HG02610 (cell line): ENCODE results near the gene UBP1.
"Not testable (repeated sequence)": the region's sequence is repeated elsewhere in the genome, so short reads cannot be mapped to it uniquely, and the experiment has no call there.

ENCODE experiments used
- ATAC-seq: cut with Tn5 transposase; IDR thresholded peaks from one replicate; pipeline ENCODE4 v1.9.1; 2021; ENCODE audit warnings: mild to moderate bottlenecking, moderate library complexity; ENCODE audit not compliant: unreplicated experiment

UBP1 gene

GRCh38 chr3:33437556-33438283 lies 2.5 kb downstream of the UBP1 start:
- ATAC-seq = no peak

- ATAC-seq = no peak
Measured at GRCh38 chr3:33433843-33434242, 6.4 kb downstream of the UBP1 start.

DNA sequence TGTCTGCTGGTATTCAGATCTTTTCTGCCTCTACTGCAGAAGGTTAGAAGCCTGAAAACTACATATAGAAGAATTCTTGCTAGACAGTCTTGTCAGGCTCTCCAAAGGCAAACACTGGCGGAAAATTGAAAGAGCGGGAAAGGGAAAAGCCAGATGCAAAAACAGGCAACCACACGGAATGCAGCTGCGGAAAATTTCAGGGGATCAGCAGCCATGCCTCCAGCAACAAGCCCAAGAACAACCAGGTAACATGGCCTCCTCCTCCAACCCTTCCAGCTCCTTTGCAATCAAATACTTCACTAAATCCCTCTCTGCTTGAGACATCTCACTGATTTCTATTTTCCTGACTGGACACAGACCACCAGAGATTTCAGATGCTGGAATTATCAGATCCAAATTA lies 9.6 kb downstream of the UBP1 start:
- no peak for ATAC-seq

DNA sequence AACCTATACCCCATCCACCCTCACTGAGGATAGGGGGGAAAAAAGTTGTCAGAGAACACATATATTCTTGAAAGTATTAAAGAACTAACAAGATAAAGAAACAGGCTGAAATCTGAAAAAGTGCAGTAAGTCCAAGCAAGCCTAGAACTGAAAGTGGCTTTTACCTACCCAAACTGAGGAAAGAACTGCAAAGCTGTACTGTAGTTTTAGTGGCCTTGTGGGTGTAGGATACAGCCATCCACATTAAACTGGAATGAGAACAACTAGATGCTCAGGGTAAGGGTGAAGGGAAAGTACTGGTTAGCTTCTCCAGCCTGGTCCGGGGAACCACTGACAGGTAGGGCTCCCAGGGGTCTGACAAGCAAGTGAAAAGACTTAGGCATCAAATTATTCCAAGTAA lies 10.1 kb downstream of the UBP1 start:
- ATAC-seq = no peak

DNA sequence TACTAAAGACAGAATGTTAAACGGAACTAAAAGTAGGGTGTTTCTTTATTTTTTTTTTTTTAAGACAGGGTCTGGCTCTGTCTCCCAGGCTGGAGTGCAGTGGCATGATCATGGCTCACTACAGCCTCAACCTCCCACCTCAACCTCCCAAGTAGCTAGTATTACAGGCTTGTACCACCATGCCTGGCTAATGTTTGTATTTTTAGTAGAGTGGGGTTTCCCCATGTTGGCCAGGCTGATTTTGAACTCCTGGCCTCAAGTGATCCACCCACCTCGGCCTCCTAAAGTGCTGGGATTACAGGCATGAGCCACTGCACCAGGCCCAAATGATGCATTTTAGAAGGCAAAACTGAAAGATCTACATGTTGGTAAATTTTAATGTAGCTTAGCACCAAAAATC lies 10.9 kb downstream of the UBP1 start:
- ATAC-seq = not testable (repeated sequence)

- no peak for ATAC-seq
Measured at GRCh38 chr3:33428734-33429133, 11.5 kb downstream of the UBP1 start.

DNA sequence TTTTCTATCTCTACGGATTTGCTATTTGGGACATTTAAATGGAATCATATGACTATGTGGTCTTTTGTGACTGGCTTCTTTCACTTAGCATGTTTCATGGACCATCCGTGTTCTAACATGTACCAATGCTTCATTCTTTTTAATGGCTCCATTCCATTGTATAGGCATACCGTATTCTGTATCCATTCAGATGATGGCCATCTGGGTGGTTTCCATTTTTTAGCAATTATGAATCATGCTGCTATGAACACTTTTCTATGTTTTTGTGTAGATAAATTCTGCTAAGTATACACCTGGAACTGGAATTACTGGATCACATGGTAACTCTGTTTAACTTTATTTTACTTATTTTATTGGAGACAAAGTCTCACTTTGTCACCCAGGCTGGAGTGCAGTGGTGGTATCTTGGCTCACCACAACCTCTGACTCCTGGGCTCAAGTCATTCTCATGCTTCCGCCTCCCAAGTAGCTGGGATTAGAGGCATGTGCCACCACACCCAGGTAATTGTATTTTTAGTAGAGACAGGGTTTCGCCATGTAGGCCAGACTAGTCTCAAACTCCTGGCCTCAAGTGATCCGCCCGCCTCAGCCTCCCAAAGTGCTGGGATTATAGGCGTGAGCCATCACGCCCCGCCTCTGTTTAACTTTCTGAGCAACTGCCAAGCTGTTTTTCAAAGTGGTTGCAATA lies 13.4 kb downstream of the UBP1 start:
- ATAC-seq = no peak

DNA sequence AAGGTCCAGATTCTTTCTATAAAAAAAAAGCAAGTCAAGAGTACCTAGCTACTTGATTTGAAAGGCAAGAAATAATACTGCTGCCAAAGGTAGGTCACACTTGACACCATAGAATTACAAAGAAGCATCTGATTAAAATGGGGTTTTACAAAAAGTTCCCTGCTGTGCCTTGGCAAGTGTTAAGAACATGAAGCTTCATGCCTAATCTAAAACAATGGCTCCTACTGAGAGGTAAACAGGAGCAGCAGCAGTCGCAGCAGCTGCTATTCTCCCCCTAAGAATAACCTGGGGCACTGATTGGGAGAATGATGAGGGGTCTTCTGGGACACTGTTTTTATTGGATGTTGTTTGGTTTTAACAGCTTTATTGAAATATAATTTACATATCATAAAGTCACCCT lies 14.1 kb downstream of the UBP1 start:
- ATAC-seq = no peak

DNA sequence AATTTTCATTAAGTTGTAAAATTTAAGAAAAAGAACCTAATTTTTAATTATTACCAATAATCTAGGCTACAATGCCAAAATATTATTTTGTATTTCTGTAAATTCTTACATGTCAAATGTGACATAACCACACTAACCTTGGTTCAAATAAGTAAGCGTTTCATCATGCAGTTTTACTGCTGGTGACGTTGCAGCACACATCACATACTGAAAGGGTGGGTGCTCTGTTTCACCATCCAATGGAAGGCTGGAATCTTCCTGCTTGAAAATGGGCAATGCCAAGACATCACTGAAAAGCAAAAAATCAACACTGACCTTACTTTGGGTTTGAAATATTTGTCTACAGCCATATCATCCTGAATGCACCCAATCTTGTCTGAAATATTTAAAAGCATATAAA lies 14.8 kb downstream of the UBP1 start:
- ATAC-seq = no peak

DNA sequence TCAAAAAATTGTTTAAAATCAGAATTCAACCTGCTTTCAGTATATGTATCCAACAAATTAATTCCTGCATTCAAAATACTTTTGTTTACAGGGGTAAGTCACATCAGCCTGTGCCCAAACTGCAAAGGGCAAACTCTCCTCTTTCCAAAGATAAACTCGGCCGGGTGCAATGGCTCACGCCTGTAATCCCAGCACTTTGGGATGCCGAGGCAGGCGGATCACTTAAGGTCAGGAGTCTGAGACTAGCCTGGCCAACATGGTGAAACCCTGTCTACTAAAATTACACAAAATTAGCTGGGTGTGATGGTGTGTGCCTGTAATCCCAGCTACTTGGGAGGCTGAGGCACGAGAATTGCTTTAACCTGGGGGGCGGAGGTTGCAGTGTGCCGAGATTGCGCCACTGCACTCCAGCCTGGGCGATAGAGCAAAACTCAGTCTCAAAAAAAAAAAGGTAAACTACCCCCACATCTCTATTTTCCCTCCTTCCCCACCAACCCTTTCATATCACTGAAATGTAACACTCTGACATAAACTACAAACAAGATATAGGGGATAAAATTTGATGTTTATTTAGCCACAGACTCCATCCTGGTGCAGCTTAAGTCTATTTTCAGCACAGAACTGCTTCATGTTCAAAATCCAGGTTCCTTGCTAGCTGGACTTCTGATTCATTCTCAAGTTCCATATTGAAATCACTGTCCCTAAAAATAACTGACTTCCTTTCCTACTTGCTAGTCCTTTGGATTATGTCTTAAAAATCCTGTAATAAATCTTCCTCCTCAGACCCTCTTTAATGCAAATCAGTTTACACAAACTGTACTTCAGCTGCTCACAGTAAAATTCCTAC lies 15.4 kb downstream of the UBP1 start:
- ATAC-seq = no peak

DNA sequence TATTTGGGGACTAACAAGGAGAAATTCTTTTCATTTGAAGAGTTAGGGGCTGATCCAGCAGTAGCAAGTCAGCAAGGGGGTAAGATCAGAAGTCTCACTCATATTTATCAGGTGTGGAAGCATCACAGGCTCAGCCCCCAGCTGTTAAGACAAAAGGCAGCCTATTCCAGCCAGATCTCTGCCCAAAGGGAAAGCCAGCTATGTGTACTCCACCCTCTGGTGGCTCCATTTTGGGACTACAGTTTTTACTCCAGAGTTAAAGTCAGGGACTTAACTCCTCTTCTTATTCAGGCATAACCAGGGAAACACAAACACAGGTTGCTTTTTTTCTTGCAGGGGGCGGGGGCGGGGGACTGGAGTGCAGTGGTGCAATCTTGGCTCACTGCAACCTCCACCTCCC lies 19.2 kb downstream of the UBP1 start:
- no peak for ATAC-seq

DNA sequence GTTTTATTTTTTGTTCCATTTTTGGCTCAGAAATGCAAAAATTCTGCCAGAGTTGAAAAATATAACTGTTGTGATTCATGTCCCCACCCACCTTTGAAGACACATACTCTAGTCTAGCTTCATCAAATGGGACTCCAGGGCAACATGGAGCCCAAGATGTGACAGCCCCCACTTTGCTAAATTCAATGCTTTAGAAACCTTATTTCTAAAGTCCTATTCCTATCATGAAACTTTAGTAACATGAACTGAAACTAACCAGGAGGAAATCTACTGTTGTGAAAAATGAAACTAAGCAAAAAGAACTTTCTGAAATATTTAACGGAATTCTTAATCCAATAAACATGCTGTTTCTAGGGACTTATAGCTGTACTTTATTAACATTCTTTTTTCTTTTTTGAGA lies 20.3 kb downstream of the UBP1 start:
- ATAC-seq = no peak

GRCh38 chr3:33417066-33417673 lies 23.0 kb downstream of the UBP1 start:
- ATAC-seq = no peak

DNA sequence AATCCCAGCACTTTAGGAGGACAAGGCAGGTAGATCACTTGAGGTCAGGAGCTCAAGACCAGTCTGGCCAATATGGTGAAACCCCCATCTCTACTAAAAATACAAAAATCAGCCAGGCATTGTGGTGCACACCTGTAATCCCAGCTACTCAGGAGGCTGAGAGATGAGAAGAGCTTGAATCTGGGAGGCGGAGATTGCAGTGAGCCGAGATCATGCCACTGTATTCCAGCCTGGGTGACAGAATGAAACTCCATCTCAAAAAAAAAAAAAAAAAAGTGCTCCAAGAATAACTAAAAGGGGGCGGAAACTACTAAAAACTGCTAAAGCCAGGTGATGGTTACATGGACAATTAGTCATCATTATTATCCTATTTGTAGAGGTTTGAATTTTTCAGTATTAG lies 29.4 kb downstream of the UBP1 start:
- not testable (repeated sequence) for ATAC-seq

GRCh38 chr3:33403756-33404155 lies 36.4 kb downstream of the UBP1 start:
- no peak for ATAC-seq

DNA sequence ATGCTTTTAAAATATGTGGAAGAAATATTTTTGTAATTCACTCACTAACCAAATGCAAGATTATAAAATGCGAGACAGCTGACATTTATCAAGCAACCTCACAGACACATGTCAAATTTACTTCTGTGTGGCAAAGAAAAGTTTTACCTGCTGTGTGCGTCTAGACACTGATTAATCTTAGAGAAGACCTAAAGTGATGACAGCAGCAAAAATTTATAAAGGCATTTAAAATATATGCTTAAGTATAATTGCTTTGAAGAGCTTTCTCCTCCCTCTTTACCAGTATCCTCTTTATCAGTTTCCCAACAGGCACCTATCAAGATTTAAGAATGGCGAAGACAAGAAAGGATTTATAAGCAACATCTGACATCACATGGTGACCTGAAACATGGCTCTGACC lies 37.3 kb downstream of the UBP1 start:
- no peak for ATAC-seq

DNA sequence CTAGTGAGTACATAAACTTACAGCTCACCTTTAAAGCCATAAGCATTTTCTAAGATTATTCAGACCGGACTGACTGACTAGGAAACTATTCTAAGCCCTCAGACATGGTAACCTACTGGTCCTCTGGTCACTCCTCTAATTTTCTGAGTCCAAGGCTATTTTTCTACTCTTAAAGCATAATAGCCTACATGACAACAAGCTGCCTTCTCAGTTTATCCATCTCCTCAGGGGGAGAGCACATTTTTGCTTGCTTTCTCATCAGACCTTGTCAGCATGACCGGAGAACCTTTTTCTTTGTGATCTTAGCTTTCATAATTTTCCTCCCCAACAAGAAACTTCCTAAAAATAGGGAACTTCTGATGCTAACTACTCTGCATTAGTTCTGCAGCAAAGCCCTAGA lies 38.4 kb downstream of the UBP1 start:
- no peak for ATAC-seq

DNA sequence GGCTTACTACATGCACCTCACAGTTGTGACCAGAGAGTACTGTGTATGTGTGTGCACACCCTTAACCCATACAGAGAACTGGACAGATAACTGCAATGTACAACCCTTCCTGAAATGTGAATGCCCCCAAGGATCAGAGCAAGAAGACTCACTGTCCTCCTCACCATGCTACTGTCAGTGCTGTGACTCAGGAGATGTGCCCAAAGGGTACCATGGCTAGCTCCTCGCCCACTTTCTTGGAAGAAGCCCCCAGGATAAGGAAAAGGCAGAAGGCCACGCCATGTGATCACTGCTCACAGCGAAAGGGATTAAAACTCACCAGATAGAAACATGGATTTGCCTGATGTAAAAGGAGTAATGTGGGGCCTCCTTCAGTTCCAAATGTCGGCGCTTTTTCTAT lies 41.8 kb downstream of the UBP1 start:
- ATAC-seq = no peak

GRCh38 chr3:33395900-33396299 lies 44.3 kb downstream of the UBP1 start:
- no peak for ATAC-seq

- no peak for ATAC-seq
Measured at GRCh38 chr3:33394403-33395054, 45.7 kb downstream of the UBP1 start.

DNA sequence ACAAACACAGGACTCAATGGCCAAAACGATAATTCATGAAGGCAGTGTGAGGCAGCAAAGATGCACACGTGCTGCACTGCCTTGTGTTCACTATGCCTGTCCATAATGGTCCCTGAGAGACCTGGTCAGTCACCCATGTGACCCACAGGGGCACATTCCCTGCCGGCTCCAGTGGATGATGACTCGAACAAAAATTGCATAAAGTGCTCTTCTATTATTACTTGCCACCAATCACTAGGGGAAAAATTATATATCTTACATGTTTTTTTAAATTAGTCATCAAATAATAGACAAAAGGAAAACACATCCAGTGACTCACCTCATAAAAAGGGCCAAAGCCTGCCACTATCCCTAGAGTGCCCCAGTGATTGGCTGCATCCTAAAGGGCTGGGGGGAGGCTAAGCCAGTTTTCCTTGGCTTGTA lies 47.5 kb downstream of the UBP1 start:
- no peak for ATAC-seq
